CD4-positive, alpha-beta T cell treated with Interleukin-4 for 1 hour (primary cell): ENCODE data around the gene CDK5.

ENCODE experiments used
- DNase-seq, 2 donors: peaks; one replicate each; pipeline ENCODE4 v3.0.0-alpha.2; 2020 to 2022

CDK5 gene

DNA sequence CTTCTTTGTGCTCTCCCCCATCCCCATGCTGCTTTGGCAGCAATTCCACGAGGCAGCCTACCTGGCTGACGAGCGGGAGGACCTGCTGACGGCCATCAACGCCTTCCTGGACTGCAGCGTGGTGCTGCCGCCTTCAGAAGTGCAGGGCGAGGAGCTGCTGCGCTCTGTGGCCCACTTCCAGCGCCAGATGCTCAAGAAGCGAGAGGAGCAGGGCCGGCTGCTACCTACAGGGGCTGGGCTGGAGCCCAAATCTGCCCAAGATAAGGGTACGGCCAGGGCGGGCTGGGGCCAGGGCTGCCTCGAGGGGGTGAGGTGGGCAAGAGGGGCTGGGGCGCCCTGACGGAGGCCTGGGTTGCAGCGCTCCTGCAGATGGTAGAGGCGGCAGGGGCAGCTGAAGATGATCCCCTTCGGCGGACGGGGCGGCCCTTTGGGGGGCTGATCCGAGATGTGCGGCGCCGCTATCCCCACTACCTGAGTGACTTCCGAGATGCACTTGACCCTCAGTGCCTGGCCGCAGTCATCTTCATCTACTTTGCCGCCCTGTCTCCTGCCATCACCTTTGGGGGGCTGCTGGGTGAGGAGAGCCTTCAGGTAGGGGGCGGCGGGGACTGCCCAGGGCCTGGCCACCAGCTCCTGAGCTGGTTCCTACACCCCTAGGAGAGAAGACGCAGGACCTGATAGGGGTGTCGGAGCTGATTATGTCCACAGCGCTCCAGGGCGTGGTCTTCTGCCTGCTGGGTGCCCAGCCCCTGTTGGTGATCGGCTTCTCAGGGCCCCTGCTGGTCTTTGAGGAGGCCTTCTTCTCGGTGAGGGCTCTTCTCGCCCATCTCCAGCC, 13.6 kb upstream of the CDK5 start:
- DNase-seq, result no peak

DNA sequence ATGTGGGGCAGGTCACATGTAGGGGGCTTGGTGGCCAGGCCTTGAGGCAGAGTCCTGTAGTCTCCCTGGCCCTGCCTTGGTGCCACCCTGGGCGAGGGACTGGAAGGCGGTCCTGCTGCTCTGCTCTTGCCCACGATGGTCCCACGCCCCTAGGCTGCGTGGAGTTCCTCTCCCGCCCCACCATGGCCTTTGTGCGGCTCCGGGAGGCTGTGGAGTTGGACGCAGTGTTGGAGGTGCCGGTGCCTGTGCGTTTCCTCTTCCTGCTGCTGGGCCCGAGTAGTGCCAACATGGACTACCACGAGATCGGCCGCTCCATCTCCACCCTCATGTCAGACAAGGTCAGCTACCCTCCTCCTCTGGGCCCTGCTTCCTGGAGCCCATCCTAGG, 12.9 kb upstream of the CDK5 start:
- DNase-seq, result no peak

DNA sequence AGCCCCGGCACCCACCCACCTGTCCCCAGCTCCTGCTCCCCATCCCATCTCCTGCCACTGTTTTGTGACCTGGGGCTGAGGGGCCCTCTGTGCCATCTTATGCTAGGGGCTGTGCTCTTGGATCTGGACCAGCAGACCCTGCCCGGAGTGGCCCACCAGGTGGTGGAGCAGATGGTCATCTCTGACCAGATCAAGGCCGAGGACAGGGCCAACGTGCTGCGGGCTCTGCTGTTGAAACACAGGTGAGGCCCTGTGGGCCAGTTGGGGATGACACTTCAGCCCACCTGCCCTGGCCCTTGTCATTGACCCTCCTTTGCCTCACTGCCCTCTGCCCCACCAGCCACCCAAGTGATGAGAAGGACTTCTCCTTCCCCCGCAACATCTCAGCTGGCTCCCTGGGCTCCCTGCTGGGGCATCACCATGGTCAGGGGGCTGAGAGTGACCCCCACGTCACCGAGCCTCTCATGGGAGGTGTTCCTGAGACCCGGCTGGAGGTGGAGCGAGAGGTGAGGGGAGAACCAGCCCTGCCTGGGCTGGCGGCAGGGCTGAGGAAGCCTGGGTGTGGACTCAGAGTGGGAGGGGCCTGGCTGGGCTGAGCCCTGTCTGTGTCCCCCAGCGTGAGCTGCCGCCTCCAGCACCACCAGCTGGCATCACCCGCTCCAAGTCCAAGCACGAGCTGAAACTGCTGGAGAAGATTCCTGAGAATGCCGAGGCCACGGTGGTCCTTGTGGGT, 12.3 kb upstream of the CDK5 start:
- DNase-seq, result no peak

DNA sequence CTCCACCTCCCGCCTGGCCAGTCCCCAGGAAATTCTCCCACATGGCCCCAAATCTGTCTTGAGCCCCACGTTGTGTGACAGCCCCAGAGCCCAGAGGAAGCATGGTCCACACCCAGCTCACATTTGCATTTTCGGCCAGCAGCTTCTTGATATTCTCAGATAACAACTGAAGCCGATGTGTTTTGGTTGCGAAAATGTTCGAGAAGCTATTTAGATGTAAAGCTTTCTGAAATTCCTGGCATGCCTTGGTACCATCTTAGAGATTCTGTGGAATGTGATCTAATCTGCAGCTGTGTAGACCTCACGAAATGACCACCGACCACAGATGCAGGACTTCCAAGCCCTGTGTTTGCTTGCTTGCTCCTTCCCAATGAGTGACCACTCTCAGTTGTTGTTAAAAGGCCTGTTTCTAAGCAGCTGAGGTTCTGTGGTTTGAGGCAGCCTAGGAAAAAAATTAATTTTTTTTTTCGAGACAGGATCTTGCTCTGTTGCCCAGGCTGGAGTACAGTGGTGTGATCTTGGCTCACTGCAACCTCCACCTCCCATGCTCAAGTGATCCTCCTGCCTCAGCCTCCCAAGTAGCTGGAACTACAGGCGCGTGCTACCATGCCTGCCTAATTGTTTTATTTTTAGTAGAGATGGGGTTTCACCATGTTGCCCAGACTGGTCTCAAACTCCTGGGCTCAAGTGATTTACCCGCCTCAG, 10.5 kb upstream of the CDK5 start:
- no peak for DNase-seq

DNA sequence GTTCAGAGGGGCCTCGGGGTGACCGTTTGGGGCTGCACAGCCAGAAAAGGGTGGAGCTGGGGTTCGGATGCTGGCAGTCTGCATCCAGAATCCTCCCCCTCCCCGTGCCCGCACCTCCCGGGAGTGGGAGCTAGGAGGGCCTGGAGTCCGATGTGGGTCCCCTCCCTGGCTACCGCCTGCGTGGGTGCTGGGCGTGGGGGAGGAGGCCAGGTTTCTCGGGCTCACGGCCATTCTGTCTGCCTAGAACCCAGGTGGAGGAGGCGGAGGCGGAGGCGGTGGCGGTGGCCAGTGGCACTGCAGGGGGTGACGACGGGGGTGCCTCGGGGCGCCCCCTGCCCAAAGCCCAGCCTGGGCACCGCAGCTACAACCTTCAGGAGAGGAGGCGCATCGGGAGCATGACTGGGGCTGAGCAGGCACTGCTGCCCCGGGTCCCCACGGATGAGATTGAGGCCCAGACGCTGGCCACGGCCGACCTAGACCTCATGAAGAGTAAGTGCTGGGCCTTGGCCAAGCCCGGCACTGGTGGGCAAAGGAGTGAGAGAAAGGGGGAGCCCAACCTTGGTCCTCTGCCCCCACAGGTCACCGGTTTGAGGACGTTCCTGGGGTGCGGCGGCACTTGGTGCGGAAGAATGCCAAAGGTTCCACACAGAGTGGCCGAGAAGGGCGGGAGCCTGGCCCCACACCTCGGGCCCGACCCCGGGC, 8.7 kb upstream of the CDK5 start:
- DNase-seq, result no peak

DNA sequence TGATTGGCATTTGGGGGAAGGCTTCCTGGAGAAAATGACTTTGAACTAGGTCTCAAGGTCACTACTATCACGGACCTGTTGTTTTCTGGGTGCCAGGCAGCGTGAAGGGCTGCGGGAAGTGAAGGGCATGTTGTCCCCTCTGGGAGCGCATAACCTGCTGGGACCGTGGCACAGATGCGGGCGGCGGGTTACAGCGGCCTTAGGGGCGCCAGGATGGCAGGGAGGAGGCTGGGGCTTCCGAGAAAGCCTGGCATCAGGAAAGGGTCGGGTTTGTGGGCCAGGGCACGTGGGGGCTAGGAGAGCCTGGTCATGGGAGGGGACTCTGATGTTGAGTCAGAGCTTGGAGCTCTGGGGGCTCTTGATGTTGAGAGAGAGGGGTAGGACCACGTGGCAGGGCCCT, 7.8 kb upstream of the CDK5 start:
- no peak for DNase-seq

DNA sequence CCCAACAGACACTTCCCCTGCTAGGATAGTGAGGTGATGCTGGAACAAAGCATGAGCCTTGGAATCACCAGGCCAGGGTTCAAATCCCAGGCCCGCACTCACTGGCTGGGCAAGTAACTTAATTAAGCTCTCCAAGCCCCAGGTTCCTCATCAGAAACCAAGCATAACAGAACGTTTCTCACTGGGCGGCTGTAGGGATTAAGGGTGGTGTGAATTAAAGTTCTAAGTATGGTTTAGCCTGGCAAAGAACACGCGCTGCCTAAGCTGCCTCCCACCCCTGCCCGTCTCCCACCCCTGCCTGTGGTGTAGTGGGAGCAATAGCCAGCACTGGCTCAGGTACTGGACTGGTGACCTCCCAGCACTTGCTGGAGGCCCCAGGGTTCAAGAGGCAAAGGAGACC, 7.3 kb upstream of the CDK5 start:
- no peak for DNase-seq

DNA sequence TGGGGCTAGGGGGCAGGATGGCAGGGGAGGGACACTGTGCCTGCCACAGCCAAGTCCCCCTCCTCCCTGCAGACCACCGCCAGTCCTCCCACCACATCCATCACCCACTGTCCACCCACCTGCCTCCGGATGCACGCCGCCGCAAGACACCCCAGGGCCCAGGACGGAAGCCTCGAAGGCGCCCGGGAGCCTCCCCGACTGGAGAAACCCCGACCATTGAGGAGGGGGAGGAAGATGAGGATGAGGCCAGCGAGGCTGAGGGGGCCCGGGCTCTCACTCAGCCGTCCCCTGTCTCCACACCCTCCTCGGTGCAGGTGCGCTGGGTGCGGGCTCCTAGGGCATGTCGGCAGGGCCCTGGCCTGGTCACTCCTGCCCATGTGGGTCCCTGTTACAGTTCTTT, 6.8 kb upstream of the CDK5 start:
- DNase-seq, result no peak

DNA sequence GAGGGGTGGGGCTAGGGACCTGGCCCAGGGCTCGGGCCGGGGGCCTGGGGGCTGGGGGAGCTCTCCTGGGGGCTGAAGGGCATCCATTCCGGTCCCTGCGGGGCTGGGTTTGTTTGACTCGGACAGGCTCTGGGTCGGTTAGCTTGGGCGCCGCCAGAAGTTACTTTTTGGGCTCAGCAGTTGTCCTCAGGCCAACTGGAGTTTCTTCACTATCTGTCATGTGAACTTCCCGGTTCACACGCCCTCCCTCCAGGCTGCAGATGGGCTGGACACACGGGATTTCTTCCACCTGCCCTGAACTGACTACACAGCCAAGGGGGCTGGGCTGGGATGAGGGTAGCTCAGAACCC, 5.5 kb upstream of the CDK5 start:
- DNase-seq, result no peak

DNA sequence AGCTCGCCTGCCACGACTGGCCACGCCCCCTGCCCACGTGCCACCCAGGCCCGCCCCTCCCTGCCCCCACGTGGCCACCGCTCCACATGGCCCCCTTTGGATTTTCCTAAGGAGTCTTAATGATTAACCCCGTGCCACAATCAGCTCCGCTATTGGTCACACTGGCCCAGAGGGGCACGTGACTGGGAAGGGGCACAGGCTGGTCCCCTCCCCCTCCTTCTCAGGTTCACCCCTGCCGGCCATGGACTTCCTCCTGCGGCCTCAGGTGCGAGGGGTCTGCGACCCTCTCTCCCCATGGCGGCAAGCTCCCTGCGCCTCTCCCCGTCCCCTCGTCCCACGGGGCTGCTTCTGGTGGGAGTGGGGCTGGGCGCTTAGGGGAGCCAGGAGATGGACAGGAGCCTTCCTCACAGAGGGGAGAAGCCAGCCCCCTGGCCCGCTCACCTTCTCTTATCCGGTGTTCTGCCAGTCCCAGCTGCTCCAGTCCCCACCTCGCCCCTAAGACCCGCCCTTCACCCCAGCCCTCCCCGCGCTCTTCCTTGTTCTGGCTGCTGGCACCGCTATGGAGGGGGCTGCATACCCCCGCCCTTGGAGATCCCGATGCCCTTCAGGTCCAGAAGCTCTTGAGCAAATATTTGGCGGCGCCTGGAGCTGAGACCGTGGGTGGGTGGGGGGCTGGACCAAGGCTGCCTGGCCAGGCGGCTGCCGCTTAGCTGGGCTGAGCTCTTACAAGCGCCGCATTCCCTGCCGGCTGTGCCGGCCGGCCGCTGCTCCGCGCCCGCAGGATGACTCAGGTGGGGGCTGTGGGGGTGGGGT, 4.9 kb upstream of the CDK5 start:
- DNase-seq, result no peak

DNA sequence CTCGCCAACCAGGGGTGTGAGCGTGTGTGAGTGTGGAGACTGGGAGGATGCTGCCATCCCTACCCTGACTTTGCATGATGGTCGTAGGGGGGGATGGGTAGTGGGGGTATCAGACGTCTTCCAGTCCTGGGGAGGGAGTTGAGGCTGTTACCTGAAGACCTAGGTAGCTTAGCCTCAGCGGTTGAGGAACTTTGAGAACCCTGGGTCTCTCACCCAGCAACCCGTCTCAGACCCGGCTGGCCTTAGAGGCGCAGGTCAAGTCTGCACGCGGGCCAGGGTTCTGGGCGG, 4.4 kb upstream of the CDK5 start:
- no peak for DNase-seq

DNA sequence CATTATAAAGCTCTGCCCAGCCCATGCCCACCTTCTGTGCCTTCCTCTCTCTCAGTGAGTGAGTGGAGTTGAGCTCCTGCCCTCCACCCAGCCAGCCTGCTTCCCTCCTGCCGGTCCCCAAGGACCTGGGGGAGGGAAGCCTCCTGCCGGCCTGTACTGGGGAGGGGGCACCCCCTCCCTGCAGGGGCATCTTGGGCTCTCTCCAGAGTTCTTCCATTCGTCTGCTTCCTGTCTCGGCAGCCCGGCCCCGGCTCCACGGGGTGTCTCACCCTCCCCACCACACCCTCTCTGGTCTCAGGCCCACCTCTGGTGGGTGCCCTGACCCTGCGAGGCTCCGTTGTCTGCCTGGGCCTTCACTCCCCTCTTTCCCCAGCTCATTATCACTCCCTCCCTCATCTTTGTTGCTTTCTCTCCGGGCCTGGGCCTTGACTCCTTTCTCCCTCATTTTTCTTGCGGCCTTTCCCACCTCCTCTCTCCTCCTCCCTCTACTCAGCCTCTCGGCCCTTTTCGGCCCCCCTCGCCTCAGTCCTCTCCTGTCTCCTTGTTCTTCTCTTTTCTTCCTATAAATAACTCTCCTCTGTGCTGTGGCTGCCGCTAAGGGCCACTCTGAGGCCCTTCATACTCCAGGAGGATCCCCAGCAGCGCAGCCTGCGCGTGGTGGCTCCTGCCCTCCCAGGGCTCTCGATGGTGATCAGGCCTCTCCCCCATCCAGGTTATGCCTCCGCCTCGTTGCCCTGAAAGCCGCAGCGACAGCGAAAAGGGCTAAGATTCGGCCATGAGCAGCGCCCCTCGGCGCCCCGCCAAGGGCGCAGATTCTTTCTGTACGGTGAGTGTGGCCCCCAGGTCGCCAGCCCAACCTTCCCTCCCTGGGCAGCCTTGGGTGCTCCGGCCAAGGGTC, 3.8 kb upstream of the CDK5 start:
- DNase-seq, result no peak

DNA sequence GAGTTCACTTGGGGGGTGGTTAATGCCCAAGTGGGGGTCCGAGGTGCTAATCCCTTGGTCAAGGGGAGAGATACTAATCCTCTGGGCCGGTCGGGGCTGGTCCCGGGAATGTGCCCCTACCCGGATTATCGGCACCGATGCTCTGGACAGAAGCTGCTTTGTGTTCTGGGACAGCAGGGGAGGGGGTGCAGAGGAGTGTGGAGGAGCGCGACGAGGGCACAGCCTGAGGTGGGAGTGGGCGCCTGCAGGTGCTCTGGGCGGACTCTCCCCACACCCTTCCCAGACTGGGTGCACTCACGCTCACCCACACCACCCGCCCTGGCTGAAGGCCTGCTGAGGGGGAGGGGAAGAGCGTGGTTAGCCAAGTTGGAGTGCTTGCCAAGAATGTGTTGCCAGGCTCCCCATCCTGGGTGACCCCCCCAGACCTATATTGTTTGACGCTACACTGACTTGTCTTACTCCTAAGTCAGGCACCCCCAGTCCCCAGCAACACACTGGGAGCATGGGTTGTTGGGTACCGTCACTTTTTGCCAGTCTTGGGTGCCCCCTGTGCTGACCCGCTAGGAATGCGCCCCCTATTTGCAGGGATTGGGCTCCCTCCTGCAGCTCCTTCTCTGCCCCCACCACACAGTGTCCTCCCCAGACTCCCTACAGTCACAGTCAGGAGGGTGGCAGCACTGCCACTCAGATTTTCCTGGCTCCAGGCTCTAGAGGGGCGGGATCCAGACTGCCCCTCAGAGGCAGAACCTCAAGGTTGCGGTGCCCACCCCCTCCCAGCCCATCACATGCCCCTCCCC, 2.9 kb upstream of the CDK5 start:
- no peak for DNase-seq

DNA sequence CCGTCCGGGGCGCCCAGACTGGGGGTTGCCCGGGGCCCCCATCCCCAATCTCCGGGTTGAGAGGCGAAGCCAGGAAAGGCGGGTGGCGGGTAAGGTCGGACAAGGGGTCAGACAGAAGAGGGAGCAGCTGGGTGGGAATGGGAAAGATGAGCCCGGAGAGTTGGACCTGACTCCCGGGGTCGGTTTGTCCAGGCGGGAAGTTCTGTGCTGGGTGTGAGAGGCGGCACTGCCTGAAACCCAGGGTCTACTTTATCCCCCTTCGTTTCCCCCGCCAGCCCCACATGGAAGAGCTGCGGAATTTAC, 2.4 kb upstream of the CDK5 start:
- no peak for DNase-seq

DNA sequence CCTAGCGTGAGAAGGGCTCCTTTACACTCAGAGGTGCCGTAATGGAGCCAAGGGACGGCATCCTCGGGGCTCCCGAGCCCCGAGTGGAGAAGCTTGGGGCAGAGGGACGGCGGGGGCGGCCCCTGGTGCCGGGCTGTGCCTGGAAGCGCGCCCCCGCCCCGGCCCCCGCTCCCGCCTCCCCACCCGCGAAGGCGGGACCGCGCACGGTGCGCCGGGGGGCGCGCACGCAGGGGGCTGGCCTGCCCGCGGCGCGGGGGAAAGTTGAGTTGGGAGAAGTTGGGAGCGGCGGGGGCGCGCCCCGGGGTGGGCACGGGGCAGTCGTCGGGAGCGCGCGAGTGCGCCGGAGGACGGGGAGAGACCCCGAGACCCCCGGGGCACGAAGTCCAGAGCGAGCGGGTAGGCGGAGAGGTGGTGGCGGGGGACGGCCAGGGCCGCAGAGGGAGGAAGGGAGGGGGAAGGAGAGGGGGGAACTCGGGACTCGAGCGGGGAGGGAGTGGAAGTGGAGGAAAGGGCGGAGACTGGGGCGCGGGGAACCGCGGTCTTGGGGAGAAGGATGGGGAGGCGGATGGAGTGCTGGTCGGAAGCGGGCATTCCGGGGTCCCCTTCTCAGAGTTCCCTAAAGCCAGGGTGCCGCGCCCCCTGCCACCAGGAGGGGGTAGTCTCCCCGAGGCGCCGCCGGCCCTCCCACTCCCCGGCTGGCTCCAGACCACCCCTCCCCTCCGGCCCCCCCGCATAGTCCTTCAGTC, 1.8 kb upstream of the CDK5 start, which contains the start of gene SLC4A2:
TSS of gene SLC4A2 (plus strand) at position 223 of the 746 bp plus-strand sequence. CDS start 2,399 bp downstream, outside the sequence.
- DNase-seq, result peak; percentile 57 to 70

DNA sequence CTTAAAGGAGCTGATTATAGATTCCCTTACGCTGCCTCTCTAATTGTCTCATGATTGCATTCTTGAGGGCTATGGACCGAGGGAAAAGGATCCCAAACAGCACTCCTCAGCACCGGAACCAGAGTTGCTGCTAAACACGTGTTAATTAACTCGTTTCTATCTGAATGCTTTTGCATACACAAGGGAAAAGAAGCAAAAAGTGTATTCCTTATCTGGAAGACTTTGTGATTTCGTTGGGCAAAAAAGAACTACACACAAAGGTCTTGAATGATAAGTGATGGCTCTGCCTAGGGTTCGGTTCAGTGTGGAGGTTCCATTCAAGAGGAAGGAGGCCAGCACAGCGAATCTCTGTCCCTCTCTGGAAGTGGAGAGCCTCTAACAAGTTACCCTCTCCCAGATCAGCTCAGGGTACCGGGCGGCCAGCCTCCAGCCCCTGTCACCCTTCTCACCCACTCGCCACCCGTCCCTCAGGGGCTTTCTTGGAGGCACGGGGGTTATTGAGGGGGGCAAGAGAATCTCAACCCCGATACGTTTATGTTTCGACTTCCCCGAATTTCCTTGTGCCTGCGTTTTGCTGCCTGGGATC, 1.2 kb upstream of the CDK5 start:
- no peak for DNase-seq

DNA sequence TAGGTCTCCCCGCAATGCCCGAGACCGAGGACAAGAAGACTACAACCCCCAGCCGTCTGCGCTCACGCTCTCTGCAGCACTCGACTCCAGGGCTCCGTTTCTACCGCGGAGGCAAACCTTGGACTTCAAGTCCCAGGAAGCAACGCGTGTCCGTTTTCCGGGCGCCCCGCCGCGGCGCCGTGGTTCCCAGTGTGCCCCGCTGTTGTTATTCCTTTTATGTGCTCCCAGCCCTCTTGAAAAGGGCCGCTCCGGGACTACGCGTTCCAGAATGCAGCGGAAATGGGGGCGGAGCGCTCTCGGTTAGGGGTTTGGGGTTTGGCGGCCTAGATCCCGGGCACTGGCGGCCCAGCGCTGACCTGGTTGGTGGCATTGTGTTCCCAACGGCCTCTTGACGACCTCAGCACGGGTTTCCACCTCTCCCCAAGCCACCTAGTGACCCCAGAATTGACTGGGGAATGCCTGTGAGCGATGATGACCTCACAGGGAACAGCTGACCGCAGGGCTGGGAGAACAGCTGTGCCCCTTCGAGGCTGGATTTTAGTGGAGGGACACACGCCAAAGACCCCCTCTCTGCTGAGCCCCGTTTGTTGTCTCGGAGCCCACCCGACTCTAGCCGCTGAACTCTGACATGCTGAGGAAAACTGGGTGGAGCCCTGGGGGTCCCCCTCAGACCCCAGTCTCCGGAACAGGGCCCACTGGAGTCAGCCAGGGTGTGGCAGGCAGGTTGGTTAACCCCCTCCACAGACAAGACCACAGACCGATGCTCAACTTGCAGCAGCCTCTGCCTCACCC, 488 bp upstream of the CDK5 start:
- DNase-seq, result peak; percentile 99

DNA sequence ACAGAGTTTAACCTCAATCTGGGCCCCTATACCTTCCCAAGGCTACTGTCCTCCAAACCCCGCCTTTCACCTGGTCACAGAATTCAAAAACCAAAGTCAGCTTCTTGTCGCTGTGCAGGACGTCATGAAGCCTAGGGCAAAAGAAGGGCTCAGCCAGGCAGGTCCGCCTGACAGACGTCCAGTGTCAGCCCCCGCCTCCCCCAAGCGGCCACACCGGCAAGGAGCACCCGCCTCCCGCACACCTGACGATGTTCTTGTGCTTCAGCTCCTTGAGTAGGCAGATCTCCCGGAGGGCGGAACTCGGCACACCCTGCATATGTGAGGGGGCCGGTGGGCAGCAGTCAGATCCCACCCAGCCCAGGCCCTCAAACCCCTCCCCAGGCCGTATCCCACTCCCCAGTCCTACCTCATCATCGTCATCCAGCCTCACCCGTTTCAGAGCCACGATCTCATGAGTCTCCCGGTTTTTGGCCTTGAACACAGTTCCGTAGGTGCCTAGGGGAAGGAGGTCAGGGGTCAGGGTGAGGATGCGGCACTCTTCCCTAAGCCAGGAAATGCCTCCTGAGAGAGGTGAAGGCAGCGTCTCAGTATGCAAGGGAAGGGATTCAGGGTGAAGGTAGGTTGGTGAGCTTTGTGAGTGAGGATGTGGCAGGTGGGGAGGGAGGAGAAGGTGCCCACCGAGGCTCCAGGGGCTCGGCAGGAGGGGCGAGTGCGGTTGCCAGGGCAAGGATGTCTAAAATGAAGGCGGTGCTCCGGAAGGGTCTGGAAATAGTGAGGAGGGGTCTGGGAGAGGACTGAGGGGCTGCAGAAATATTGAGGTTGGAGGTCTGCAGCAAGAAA, 811 bp downstream of the CDK5 start:
- DNase-seq, result no peak
